ENCODE results near the gene SLC19A1. TPM values are rescaled to one million over a fixed set of nuclear protein-coding genes. Genes with fewer than 3 reads are reported as not detected.

Gene SLC19A1
- total RNA-seq, 6 experiments from 2014 or later: 4.5 to 24.5 (median 15.7) TPM

GRCh38 chr21:45543710-45544448, 1.6 kb upstream of the SLC19A1 start:
- no peak overlapping the region for H3K27ac ChIP-seq
- DNase-seq: peak in 2 of 3 donors; percentile 52 to 58
- intact Hi-C loops (cut with DNase I): no loop called here

GRCh38 chr21:45543371-45543709, 1.1 kb upstream of the SLC19A1 start:
- H3K27ac ChIP-seq: no peak overlapping the region
- no peak overlapping the region for H3K4me3 ChIP-seq
- intact Hi-C loops (cut with DNase I): no loop called here
- WGBS (ENCODE audit: insufficient coverage, low coverage, low lambda C conversion rate, missing lambda C conversion rate): no CpG with 5 or more reads among the region's 11 CpGs
- no peaks in the 10 kb centered on the region for H3K36me3 ChIP-seq
- H3K4me1 ChIP-seq: peaks cover 0 to 3% (median 0%) of the 10 kb centered on the region in 4 donors
- no peaks in the 10 kb centered on the region for H3K9me3 ChIP-seq
- ATAC-seq (no peak), DNase-seq (peak in 2 of 3 donors; percentile 33 to 50)
- TF ChIP-seq CTCF (IDR thresholded peaks at IDR 0.05): no peak
- TF ChIP-seq POLR2A (IDR thresholded peaks at IDR 0.05): no peak
- no peaks in the 10 kb centered on the region for H3K27me3 ChIP-seq

More at GRCh38 chr21:45543710-45544448, 1.6 kb upstream of the SLC19A1 start:
- 90% methylated on average over 2 of the region's 23 CpGs for WGBS (ENCODE audit: insufficient coverage, low coverage, low lambda C conversion rate, missing lambda C conversion rate)
- no peak for ATAC-seq
- Histone ChIP-seq H3K4me3 (no peak overlapping the region), H3K36me3 (no peaks in the 10 kb centered on the region), H3K4me1 (peaks cover 0 to 3% (median 0%) of the 10 kb centered on the region in 4 donors), H3K27me3 (no peaks in the 10 kb centered on the region), H3K9me3 (no peaks in the 10 kb centered on the region)
- TF ChIP-seq POLR2A (IDR thresholded peaks at IDR 0.05): no peak
- TF ChIP-seq CTCF (IDR thresholded peaks at IDR 0.05): no peak

- peak overlapping the region in 2 of 3 donors; percentile 40 to 43 for H3K27ac ChIP-seq
Measured at GRCh38 chr21:45542667-45543370, 579 bp upstream of the SLC19A1 start.

More at GRCh38 chr21:45542667-45543370, 579 bp upstream of the SLC19A1 start:
- no peaks in the 10 kb centered on the region for H3K9me3 ChIP-seq
- intact Hi-C loops (cut with DNase I): no loop called here
- DNase-seq (peak; percentile 42 to 67 (median 49)), ATAC-seq (no peak)
- TF ChIP-seq POLR2A (IDR thresholded peaks at IDR 0.05): no peak
- no peak for TF ChIP-seq CTCF (IDR thresholded peaks at IDR 0.05)
- H3K4me1 ChIP-seq: peaks cover 0 to 3% (median 0%) of the 10 kb centered on the region in 4 donors
- peak overlapping the region; percentile 47 to 63 (median 60) for H3K4me3 ChIP-seq
- H3K36me3 ChIP-seq: no peaks in the 10 kb centered on the region
- no peaks in the 10 kb centered on the region for H3K27me3 ChIP-seq
- 3% methylated on average over 20 of the region's 55 CpGs for WGBS (ENCODE audit: insufficient coverage, low coverage, low lambda C conversion rate, missing lambda C conversion rate)

Data from right lobe of liver (tissue), 6 donors.